CD4-positive, alpha-beta memory T cell (primary cell): Measurements from ENCODE around the gene SCLT1. TPM values are rescaled to one million over a fixed set of nuclear protein-coding genes. Genes with fewer than 3 reads are reported as not detected.

Experiments
- CTCF ChIA-PET: fragments of 350-600 bp; sonication (Branson Sonifier 250); formaldehyde crosslinking; loops from one replicate; lab custom pipeline; 2021; ENCODE audit warnings: inconsistent platforms; ENCODE audit not compliant: partially characterized antibody; lab: Charles Lee
- POLR2A ChIA-PET: fragments of 350-600 bp; sonication (Branson Sonifier 250); formaldehyde crosslinking; loops from one replicate; lab custom pipeline; 2021; ENCODE audit not compliant: partially characterized antibody; lab: Charles Lee
- DNase-seq, 5 donors: peaks; one replicate each; pipeline versions ENCODE4 v3.0.0 to v3.0.0-alpha.2; 2020 to 2022; ENCODE audit warnings: mixed read lengths in 1 of 5
- H3K27ac ChIP-seq: one replicate; pipeline ENCODE4 v1.7.0; 2013; ENCODE audit warnings: low read depth, low read length
- H3K27me3 ChIP-seq: 2 replicates; pipeline ENCODE4 v1.7.0; 2013; ENCODE audit warnings: mild to moderate bottlenecking, low read length, moderate library complexity; ENCODE audit not compliant: insufficient read depth
- H3K36me3 ChIP-seq: 2 replicates; pipeline ENCODE4 v1.7.0; 2013; ENCODE audit warnings: mild to moderate bottlenecking, low read length, moderate library complexity; ENCODE audit not compliant: insufficient read depth
- H3K4me1 ChIP-seq: 2 replicates; pipeline ENCODE4 v1.7.0; 2013; ENCODE audit warnings: mild to moderate bottlenecking, low read length, moderate library complexity; ENCODE audit not compliant: insufficient read depth
- H3K4me3 ChIP-seq, 2 donors: one replicate each; pipeline ENCODE4 v1.7.0; 2013; ENCODE audit warnings: low read length in 2 of 2, mild to moderate bottlenecking in 1 of 2
- H3K9me3 ChIP-seq, 2 donors: one replicate each; pipeline ENCODE4 v1.7.0; 2013; ENCODE audit warnings: low read length in 2 of 2, control low read depth in 1 of 2; ENCODE audit not compliant: control insufficient read depth in 1 of 2
- H3K27ac Mint-ChIP-seq, 7 donors: one replicate each; pipeline ENCODE4 v1.8.0; 2020 to 2021; ENCODE audit warnings: mixed read lengths in 7 of 7, mild to moderate bottlenecking in 6 of 7, inconsistent platforms in 3 of 7, moderate library complexity in 3 of 7
- H3K27me3 Mint-ChIP-seq, 2 donors: one replicate each; pipeline ENCODE4 v1.8.0; 2020 to 2021; ENCODE audit warnings: mixed read lengths in 2 of 2
- H3K36me3 Mint-ChIP-seq, 2 donors: one replicate each; pipeline ENCODE4 v1.8.0; 2020 to 2021; ENCODE audit warnings: mixed read lengths in 2 of 2, inconsistent platforms in 1 of 2, mild to moderate bottlenecking in 1 of 2
- H3K4me1 Mint-ChIP-seq, 4 donors: one replicate each; pipeline ENCODE4 v1.8.0; 2020 to 2021; ENCODE audit warnings: mixed read lengths in 4 of 4, mild to moderate bottlenecking in 1 of 4
- H3K4me3 Mint-ChIP-seq, 8 donors: one replicate each; pipeline ENCODE4 v1.8.0; 2020 to 2021; ENCODE audit warnings: mixed read lengths in 8 of 8, mild to moderate bottlenecking in 7 of 8, moderate library complexity in 6 of 8, inconsistent platforms in 3 of 8
- H3K9me3 Mint-ChIP-seq, 8 donors: one replicate each; pipeline ENCODE4 v1.8.0; 2020 to 2021; ENCODE audit warnings: mixed read lengths in 8 of 8, mild to moderate bottlenecking in 5 of 8, inconsistent platforms in 3 of 8, moderate library complexity in 1 of 8
- intact Hi-C: fragments of 100-400 bp; cut with micrococcal nuclease; formaldehyde crosslinking; loops from one replicate; pipeline ENCODE4 v1.15.1; 2023
- polyA plus RNA-seq, 2 donors: library from polyadenylated mRNA; unstranded; fragments of 300-500 nt; fragmentation: Illumina TruSeq; gene quantifications; one replicate each; pipeline ENCODE4 v1.2.3, GENCODE V29; 2021
- total RNA-seq, 2 experiments: library from RNA; stranded (reverse); gene quantifications; one replicate each; pipeline ENCODE4 v1.2.3, GENCODE V29; 2021

SCLT1 gene
- total and polyA plus RNA-seq, 4 experiments from 2014 or later, result 4.3 to 20.8 (median 12.0) TPM

DNA sequence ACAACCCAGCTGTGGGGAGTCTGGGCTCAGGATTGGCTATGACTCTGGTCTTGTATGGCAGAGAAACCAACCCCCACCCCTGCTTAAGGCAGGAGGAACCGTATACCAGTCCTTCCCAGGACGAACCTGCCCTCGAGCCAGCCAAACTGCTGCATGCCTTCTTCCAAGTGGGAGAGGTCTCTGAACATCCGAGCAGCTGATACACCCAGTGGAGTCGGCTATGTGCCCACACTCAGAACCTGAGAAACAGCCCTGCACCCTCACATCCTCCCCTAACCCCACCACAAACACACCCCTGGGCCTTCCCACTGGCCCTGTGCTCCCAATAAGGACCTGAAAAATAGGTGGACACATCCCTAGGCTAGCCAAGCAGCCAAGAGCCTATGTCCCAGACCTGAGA, 24.4 kb upstream of the SCLT1 start:
- Mint-ChIP-seq H3K27me3 (no peaks in the 10 kb centered on the region), H3K27ac (no peak overlapping the region), H3K4me3 (no peak overlapping the region), H3K4me1 (no peaks in the 10 kb centered on the region), H3K9me3 (no peaks in the 10 kb centered on the region), H3K36me3 (no peaks in the 10 kb centered on the region)
- Histone ChIP-seq H3K4me1 (no peaks in the 10 kb centered on the region), H3K9me3 (no peaks in the 10 kb centered on the region), H3K4me3 (no peak overlapping the region), H3K27me3 (no peaks in the 10 kb centered on the region), H3K36me3 (no peaks in the 10 kb centered on the region), H3K27ac (no peak overlapping the region)
- intact Hi-C loops, result no loop called here
- POLR2A ChIA-PET, result no interaction called here
- DNase-seq, result no peak
- CTCF ChIA-PET, result no interaction called here

DNA sequence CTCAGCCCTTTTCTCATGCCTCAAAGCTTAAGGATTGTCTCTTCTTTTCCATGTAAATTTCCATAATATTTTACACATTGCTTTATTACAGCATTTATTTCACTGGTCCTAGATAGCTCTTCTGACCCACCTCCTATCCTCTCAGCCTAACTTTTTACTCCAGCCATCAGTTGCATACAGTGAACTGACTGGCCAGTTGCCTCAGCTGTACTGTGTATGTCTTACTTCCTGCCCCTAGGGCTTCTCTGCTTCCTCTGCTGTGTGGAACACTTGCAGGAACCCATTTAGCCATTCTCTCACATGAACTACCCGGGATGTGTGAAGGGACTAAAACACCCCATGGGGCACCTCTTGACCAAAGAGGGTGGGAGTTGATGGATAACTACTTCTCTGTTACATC, 20.6 kb upstream of the SCLT1 start:
- H3K36me3 ChIP-seq, result no peaks in the 10 kb centered on the region
- H3K27me3 Mint-ChIP-seq, result no peaks in the 10 kb centered on the region
- peak overlapping the region in 1 of 7 donors; percentile 37 for H3K27ac Mint-ChIP-seq
- intact Hi-C loops, result no loop called here
- CTCF ChIA-PET, result no interaction called here
- DNase-seq, result no peak
- H3K9me3 ChIP-seq, result no peaks in the 10 kb centered on the region
- H3K4me1 ChIP-seq, result no peaks in the 10 kb centered on the region
- H3K27me3 ChIP-seq, result no peaks in the 10 kb centered on the region
- H3K36me3 Mint-ChIP-seq, result peaks cover 12 to 13% of the 10 kb centered on the region in 2 donors
- no peaks in the 10 kb centered on the region for H3K4me1 Mint-ChIP-seq
- no peak overlapping the region for H3K4me3 ChIP-seq
- peak overlapping the region in 1 of 8 donors; percentile 18 for H3K4me3 Mint-ChIP-seq
- no peaks in the 10 kb centered on the region for H3K9me3 Mint-ChIP-seq
- no peak overlapping the region for H3K27ac ChIP-seq
- POLR2A ChIA-PET, result no interaction called here

DNA sequence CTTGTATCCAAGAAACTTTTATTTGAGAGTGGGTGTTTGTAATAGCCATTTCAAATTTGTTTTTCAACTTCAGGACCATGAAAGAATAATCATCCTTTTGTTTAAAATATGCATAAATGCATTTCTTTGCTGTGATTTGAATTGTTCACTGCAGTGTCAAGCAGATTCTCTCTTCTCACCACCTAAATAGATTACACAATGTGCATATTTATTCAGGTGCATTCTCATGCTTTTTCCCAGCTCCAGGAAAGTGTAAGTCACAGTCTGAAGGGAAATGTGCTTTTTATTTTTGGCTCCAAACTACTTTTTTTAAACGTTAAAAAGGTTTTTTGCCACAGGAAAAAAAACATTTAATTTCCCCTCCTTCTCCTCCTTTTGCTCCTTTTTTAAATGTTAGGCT, 20.1 kb upstream of the SCLT1 start:
- H3K27me3 Mint-ChIP-seq, result no peaks in the 10 kb centered on the region
- Histone ChIP-seq H3K9me3 (no peaks in the 10 kb centered on the region), H3K4me3 (no peak overlapping the region), H3K4me1 (no peaks in the 10 kb centered on the region), H3K27me3 (no peaks in the 10 kb centered on the region), H3K27ac (no peak overlapping the region), H3K36me3 (no peaks in the 10 kb centered on the region)
- ChIA-PET POLR2A (no interaction called here), CTCF (no interaction called here)
- intact Hi-C loops, result no loop called here
- peaks cover 12 to 13% of the 10 kb centered on the region in 2 donors for H3K36me3 Mint-ChIP-seq
- DNase-seq, result no peak
- H3K4me3 Mint-ChIP-seq, result no peak overlapping the region
- no peak overlapping the region for H3K27ac Mint-ChIP-seq
- H3K4me1 Mint-ChIP-seq, result no peaks in the 10 kb centered on the region
- no peaks in the 10 kb centered on the region for H3K9me3 Mint-ChIP-seq

DNA sequence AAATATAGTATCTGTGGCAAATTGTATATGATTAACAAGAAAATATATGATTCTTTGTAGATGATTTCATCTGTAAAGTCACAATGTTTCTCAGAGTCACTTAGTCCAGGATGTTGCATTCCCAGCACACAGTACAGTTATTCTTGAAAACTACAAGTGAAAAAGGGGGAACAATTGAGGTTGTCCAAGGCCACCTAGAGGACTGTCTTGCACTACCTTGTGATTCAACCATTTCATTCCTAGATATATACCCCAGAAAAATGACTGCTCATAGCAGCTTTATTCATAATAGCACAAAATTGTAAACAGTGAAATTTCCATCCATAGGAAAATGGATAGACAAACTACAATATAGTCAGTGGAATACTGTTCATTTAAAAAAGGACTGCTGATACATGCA, 18.6 kb upstream of the SCLT1 start:
- H3K9me3 Mint-ChIP-seq, result no peaks in the 10 kb centered on the region
- peaks cover 12 to 13% of the 10 kb centered on the region in 2 donors for H3K36me3 Mint-ChIP-seq
- POLR2A ChIA-PET, result interaction anchor here (1.1 kb wide), 1 partner anchor 18 kb away, joined by 4 read pairs; the partner anchor contains the start of gene SCLT1
- intact Hi-C loops, result no loop called here
- no peaks in the 10 kb centered on the region for H3K36me3 ChIP-seq
- no peak overlapping the region for H3K27ac Mint-ChIP-seq
- no peak for DNase-seq
- CTCF ChIA-PET, result no interaction called here
- no peaks in the 10 kb centered on the region for H3K27me3 Mint-ChIP-seq
- no peaks in the 10 kb centered on the region for H3K4me1 Mint-ChIP-seq
- no peaks in the 10 kb centered on the region for H3K27me3 ChIP-seq
- H3K4me3 Mint-ChIP-seq, result no peak overlapping the region
- H3K4me1 ChIP-seq, result no peaks in the 10 kb centered on the region
- H3K9me3 ChIP-seq, result no peaks in the 10 kb centered on the region
- no peak overlapping the region for H3K27ac ChIP-seq
- no peak overlapping the region for H3K4me3 ChIP-seq

DNA sequence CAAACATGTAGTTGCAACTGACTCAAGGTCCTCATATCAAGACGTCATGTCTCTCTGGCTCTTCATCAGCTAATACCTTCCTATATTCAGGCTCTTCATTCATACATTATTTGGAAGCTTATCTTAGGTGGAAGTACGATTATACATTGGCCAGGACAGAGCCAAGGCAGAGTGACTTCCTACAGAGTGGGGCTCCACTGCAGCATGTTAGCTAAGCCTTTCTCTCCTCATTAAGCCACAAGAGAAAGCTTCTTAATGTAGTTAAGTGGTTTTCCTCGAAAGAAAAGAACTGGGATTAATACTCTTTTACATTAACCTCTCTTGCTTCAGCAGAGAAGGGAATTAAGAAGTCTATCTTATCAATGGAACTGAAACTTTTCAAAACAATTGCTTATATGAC, 17.6 kb upstream of the SCLT1 start:
- POLR2A ChIA-PET, result no interaction called here
- H3K4me1 ChIP-seq, result no peaks in the 10 kb centered on the region
- H3K27ac Mint-ChIP-seq, result no peak overlapping the region
- no peaks in the 10 kb centered on the region for H3K27me3 Mint-ChIP-seq
- no peak overlapping the region for H3K4me3 ChIP-seq
- peaks cover 12 to 13% of the 10 kb centered on the region in 2 donors for H3K36me3 Mint-ChIP-seq
- H3K36me3 ChIP-seq, result no peaks in the 10 kb centered on the region
- no peak for DNase-seq
- no peak overlapping the region for H3K4me3 Mint-ChIP-seq
- no peak overlapping the region for H3K27ac ChIP-seq
- H3K9me3 Mint-ChIP-seq, result no peaks in the 10 kb centered on the region
- intact Hi-C loops, result no loop called here
- no peaks in the 10 kb centered on the region for H3K4me1 Mint-ChIP-seq
- no peaks in the 10 kb centered on the region for H3K27me3 ChIP-seq
- CTCF ChIA-PET, result interaction anchor here (0.9 kb wide), 1 partner anchor 15 kb away, joined by 3 read pairs; the partner anchor contains the start of gene C4orf33
- H3K9me3 ChIP-seq, result no peaks in the 10 kb centered on the region

DNA sequence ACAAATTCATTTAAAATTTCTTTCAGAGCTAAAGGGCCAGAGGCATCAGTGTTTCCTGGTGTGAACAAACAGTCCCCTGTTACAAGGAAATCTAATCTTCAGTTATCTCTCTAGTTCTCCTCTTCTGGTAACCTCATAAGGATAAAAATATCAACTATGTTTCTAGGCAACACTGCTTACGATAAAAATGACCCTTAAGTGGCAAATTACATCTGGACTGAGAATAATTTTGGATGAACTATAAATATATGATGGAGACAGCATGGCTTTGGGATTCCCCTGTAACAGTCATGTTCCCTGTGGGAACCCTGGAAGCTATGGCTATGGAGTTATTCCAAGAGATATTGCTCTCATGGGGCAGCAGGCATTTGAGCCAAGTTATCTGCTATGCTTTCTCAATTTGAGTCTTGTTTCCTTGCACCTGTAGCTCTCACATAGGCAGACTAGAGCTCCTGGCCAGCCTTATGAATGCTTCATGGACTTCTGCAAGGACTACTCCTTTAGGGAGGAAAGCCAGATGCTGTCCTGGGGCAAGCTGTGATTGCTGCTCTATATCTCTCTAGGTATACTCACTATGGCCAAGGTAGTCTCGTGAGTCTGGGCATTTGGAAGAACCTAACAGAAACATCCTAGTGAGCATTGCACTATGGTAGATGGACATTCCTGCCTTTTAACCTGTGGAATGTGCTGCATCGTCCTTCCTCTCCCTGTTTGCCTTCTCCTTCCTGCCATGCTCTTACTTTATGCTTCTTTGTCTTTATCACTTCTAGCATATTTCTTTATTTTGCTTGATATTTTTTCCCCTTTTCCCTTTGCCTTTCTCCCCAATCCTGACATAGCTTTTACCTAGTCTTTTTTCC, 16.9 kb upstream of the SCLT1 start:
- DNase-seq, result no peak
- peaks cover 12 to 13% of the 10 kb centered on the region in 2 donors for H3K36me3 Mint-ChIP-seq
- Histone ChIP-seq H3K36me3 (no peaks in the 10 kb centered on the region), H3K9me3 (no peaks in the 10 kb centered on the region), H3K27ac (no peak overlapping the region), H3K27me3 (no peaks in the 10 kb centered on the region), H3K4me1 (no peaks in the 10 kb centered on the region), H3K4me3 (no peak overlapping the region)
- CTCF ChIA-PET, result interaction anchor here (0.9 kb wide), 1 partner anchor 14 kb away, joined by 3 read pairs; the partner anchor contains the start of gene C4orf33
- no peak overlapping the region for H3K27ac Mint-ChIP-seq
- no peak overlapping the region for H3K4me3 Mint-ChIP-seq
- H3K4me1 Mint-ChIP-seq, result no peaks in the 10 kb centered on the region
- POLR2A ChIA-PET, result no interaction called here
- no peaks in the 10 kb centered on the region for H3K27me3 Mint-ChIP-seq
- H3K9me3 Mint-ChIP-seq, result no peaks in the 10 kb centered on the region
- intact Hi-C loops, result no loop called here

DNA sequence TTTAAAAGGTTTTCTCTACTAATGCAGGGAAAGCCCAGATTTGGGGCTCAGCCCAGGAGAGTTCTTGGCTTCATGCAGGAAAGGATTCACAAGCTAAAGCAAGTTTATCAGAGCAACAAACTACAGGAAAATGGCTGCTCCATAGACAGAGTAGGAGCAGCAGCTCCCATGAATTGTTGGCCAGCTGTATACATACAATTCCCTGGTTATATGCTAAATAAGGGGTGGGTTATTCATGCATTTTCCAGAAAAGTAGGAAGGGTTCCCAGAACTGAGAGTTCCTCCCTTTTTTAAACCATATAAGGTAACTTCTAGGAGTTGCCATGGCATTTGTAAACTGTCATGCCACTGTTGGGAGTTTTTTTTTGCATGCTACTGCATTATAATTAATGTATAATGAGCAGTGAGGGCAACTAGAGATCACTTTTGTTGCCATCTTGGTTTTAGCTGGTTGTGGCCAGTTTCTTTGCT, 5.2 kb upstream of the SCLT1 start:
- DNase-seq, result no peak
- Mint-ChIP-seq H3K36me3 (peaks cover 5 to 7% of the 10 kb centered on the region in 2 donors), H3K4me1 (peaks cover 14 to 31% (median 22%) of the 10 kb centered on the region in 4 donors), H3K9me3 (no peaks in the 10 kb centered on the region), H3K27me3 (no peaks in the 10 kb centered on the region), H3K4me3 (peak overlapping the region in 1 of 8 donors; percentile 21), H3K27ac (no peak overlapping the region)
- CTCF ChIA-PET, result no interaction called here
- no peak overlapping the region for H3K4me3 ChIP-seq
- H3K9me3 ChIP-seq, result no peaks in the 10 kb centered on the region
- intact Hi-C loops, result no loop called here
- H3K27ac ChIP-seq, result no peak overlapping the region
- no peaks in the 10 kb centered on the region for H3K27me3 ChIP-seq
- POLR2A ChIA-PET, result no interaction called here
- peaks cover 26% of the 10 kb centered on the region for H3K4me1 ChIP-seq
- H3K36me3 ChIP-seq, result no peaks in the 10 kb centered on the region
